HepG2 (cell line): Measurements from ENCODE around the gene HOXD1. TPM values are rescaled to one million over a fixed set of nuclear protein-coding genes. Genes with fewer than 3 reads are reported as not detected.

Experiments
- ATAC-seq: fragments of 200-7000 bp; cut with Tn5 transposase; 3 replicates; pipeline ENCODE4 v1.9.1; 2020; ENCODE audit warnings: mild to moderate bottlenecking, moderate library complexity
- BruUV-seq: library from RNA; stranded (reverse); fragments of 400-500 nt; replicated peaks from 2 replicates; lab custom pipeline; 2021; lab: Mats Ljungman, UMichigan
- CTCF ChIA-PET: fragments of 300-600 bp; formaldehyde crosslinking; extraction: SDS; loops from one replicate; lab custom pipeline; 2021; ENCODE audit warnings: low total read pairs, inconsistent platforms, low intra/inter-chr PET ratio; lab: Yijun Ruan, JAX
- POLR2A ChIA-PET: fragments of 350-600 bp; sonication (Branson Sonifier 250); formaldehyde crosslinking; loops from one replicate; lab custom pipeline; 2020; ENCODE audit warnings: antibody characterized with exemption, inconsistent platforms; lab: Yijun Ruan, JAX
- DNase-seq: peaks from one replicate; pipeline ENCODE4 v3.0.0-alpha.2; 2015; ENCODE audit warnings: low spot score
- FAIRE-seq: peaks from 3 replicates; lab custom pipeline; 2011; peaks lifted over from hg19 to GRCh38; lab: Jason Lieb, UNC
- H2AFZ ChIP-seq: one replicate; pipeline ENCODE4 v1.6.1; 2011; ENCODE audit warnings: low read length, inconsistent platforms
- H3K27ac ChIP-seq: fragments of 300-600 bp; 3 replicates; pipeline ENCODE4 v1.8.0; 2011; ENCODE audit warnings: mixed run types, mild to moderate bottlenecking, mixed read lengths, low read length, inconsistent platforms; ENCODE audit not compliant: insufficient read depth; ENCODE audit errors: extremely low read length
- H3K27me3 ChIP-seq, 2 experiments: fragments of 200-600 bp in 1 of 2; 2 replicates in 1 of 2; 3 replicates in 1 of 2; pipeline versions ENCODE4 v1.6.0 to v1.8.0; 2011; ENCODE audit warnings: low read length in 2 of 2, mild to moderate bottlenecking in 2 of 2, moderate library complexity in 2 of 2, inconsistent platforms in 1 of 2; ENCODE audit not compliant: insufficient read depth in 2 of 2, control insufficient read depth in 1 of 2
- H3K36me3 ChIP-seq, 2 experiments: fragments of 200-600 bp in 1 of 2; replicated peaks in 1 of 2; 2 replicates in 1 of 2; 3 replicates in 1 of 2; pipeline versions ENCODE4 v1.5.1 to v1.8.0; 2011; ENCODE audit warnings: low read length in 2 of 2, inconsistent platforms in 1 of 2; ENCODE audit not compliant: insufficient read depth in 2 of 2, control insufficient read depth in 1 of 2
- H3K4me1 ChIP-seq: 2 replicates; pipeline ENCODE4 v1.5.1; 2012; ENCODE audit warnings: low read length, inconsistent platforms; ENCODE audit not compliant: insufficient read depth
- H3K4me2 ChIP-seq: 2 replicates; pipeline ENCODE4 v1.6.0; 2011; ENCODE audit warnings: low read depth, low read length, inconsistent platforms
- H3K4me3 ChIP-seq, 3 experiments: fragments of 200-600 bp in 1 of 3; sonication (generic), shearing (Covaris generic) in 1 of 3; replicated peaks in 1 of 3; 2 replicates each; pipeline ENCODE4 v1.5.1; 2011 to 2016; ENCODE audit warnings: low read length in 3 of 3, inconsistent platforms in 2 of 3, low read depth in 2 of 3, mild to moderate bottlenecking in 2 of 3, control low read depth in 1 of 3, mixed read lengths in 1 of 3; ENCODE audit not compliant: insufficient read depth in 1 of 3
- H3K79me2 ChIP-seq: one replicate; pipeline ENCODE4 v1.6.1; 2011; ENCODE audit warnings: low read length, inconsistent platforms; ENCODE audit not compliant: insufficient read depth
- H3K9ac ChIP-seq: 2 replicates; pipeline ENCODE4 v1.6.0; 2011; ENCODE audit warnings: mild to moderate bottlenecking, low read depth, low read length, inconsistent platforms; ENCODE audit not compliant: insufficient read depth
- H3K9me3 ChIP-seq: 2 replicates; pipeline ENCODE4 v1.5.1; 2012; ENCODE audit warnings: mild to moderate bottlenecking, low read length
- H4K20me1 ChIP-seq: 2 replicates; pipeline ENCODE4 v1.6.0; 2011; ENCODE audit warnings: inconsistent platforms, mild to moderate bottlenecking, low read length, moderate library complexity; ENCODE audit not compliant: insufficient read depth
- ETV6 ChIP-seq: sonication (generic); formaldehyde crosslinking; conservative IDR thresholded peaks from 2 replicates; pipeline ENCODE4 v1.4.0; 2020; ENCODE audit warnings: missing genetic modification reagents
- HNRNPL ChIP-seq: fragments of 200-400 bp; formaldehyde crosslinking; IDR thresholded peaks from 2 replicates; pipeline ENCODE4 v1.6.1; 2017; ENCODE audit warnings: mild to moderate bottlenecking, low read depth, low read length
- KDM6A ChIP-seq: IDR thresholded peaks from 2 replicates; pipeline ENCODE4 v1.6.1; 2016; ENCODE audit warnings: low read depth
- PRPF4 ChIP-seq: fragments of 200-400 bp; formaldehyde crosslinking; IDR thresholded peaks from 2 replicates; pipeline ENCODE4 v1.6.1; 2016; ENCODE audit warnings: low read length, low read depth; ENCODE audit not compliant: poor library complexity, severe bottlenecking
- SKI ChIP-seq: fragments of 450-650 bp; IDR thresholded peaks from one replicate; pipeline ENCODE4 v1.6.1; 2018; ENCODE audit warnings: mild to moderate bottlenecking; ENCODE audit not compliant: partially characterized antibody
- ZBTB7B ChIP-seq: sonication (generic); formaldehyde crosslinking; IDR thresholded peaks from 2 replicates; pipeline ENCODE4 v1.4.0; 2020; ENCODE audit warnings: missing genetic modification reagents
- ZNF225 ChIP-seq: sonication (generic); formaldehyde crosslinking; IDR thresholded peaks from 2 replicates; pipeline ENCODE4 v1.4.0; 2020; ENCODE audit warnings: mild to moderate bottlenecking, missing genetic modification reagents
- ZNF577 ChIP-seq: sonication (generic); formaldehyde crosslinking; IDR thresholded peaks from 2 replicates; pipeline ENCODE4 v1.4.0; 2020; ENCODE audit warnings: mild to moderate bottlenecking, low read depth, missing genetic modification reagents, borderline replicate concordance
- ZNF639 ChIP-seq: conservative IDR thresholded peaks from 2 replicates; pipeline ENCODE4 v1.6.1; 2018; ENCODE audit warnings: missing genetic modification reagents
- ZNF766 ChIP-seq: sonication (generic); formaldehyde crosslinking; IDR thresholded peaks from 2 replicates; pipeline ENCODE4 v1.5.0; 2020; ENCODE audit warnings: missing genetic modification reagents, borderline replicate concordance
- ZNF883 ChIP-seq: sonication (generic); formaldehyde crosslinking; IDR thresholded peaks from 2 replicates; pipeline ENCODE4 v1.5.1; 2020; ENCODE audit warnings: mild to moderate bottlenecking, missing genetic modification reagents; ENCODE audit errors: not compliant biosample characterization
- ZSCAN31 ChIP-seq: sonication (generic); formaldehyde crosslinking; IDR thresholded peaks from 2 replicates; pipeline ENCODE4 v1.5.0; 2020; ENCODE audit warnings: low read depth, mild to moderate bottlenecking, missing genetic modification reagents
- ZZZ3 ChIP-seq: sonication (generic); formaldehyde crosslinking; IDR thresholded peaks from 2 replicates; pipeline ENCODE4 v1.4.0; 2020; ENCODE audit warnings: missing genetic modification reagents, mild to moderate bottlenecking, borderline replicate concordance
- whole genome bisulfite sequencing: methylation state at CpG from one replicate; pipeline ENCODE4 v1.1.6; 2017; ENCODE audit warnings: low lambda C conversion rate; 5-methylcytosine and 5-hydroxymethylcytosine counted together
- in situ Hi-C: cut with HindIII; loops from 2 replicates; pipeline ENCODE4 v1.10.0; 2017; ENCODE audit warnings: low pct_unique_long_range_greater_than_20kb; ENCODE audit not compliant: extremely low pct_ligation_motif_present
- intact Hi-C: fragments of 100-400 bp; cut with micrococcal nuclease; formaldehyde crosslinking; loops from one replicate; pipeline ENCODE4 v1.10.0; 2022; ENCODE audit not compliant: unreplicated experiment
- polyA plus RNA-seq, 8 experiments: library from polyadenylated mRNA; depleted of rRNA in 3 of 8; stranded (reverse) in 7 of 8; unstranded in 1 of 8; fragments of >200 nt; fragmentation: Illumina TruSeq in 4 of 8; extraction: Trizol in 4 of 8; gene quantifications; 2 replicates each; pipeline versions ENCODE4 v1.2.1 to v1.2.3, GENCODE V29; 2011 to 2016; ENCODE audit warnings: low read depth in 4 of 8, missing spikeins in 1 of 8, mixed read lengths in 1 of 8; ENCODE audit not compliant: insufficient read depth in 1 of 8
- total RNA-seq, 5 experiments: library from RNA; depleted of rRNA; stranded (reverse); fragments of >200 nt; fragmentation: Illumina TruSeq; extraction: Trizol; gene quantifications; 2 replicates each; pipeline ENCODE4 v1.2.3, GENCODE V29; 2016; ENCODE audit warnings: low read depth in 1 of 5
- TF ChIP-seq, protein P1 (sequence below): sonication (generic); formaldehyde crosslinking; IDR thresholded peaks from 2 replicates; pipeline ENCODE4; 2020; ENCODE audit warnings: missing genetic modification reagents, mild to moderate bottlenecking, borderline replicate concordance
- TF ChIP-seq, protein P2 (sequence below): sonication (generic); formaldehyde crosslinking; IDR thresholded peaks from 2 replicates; pipeline ENCODE4 v1.4.0; 2020; ENCODE audit warnings: mild to moderate bottlenecking, missing genetic modification reagents

Gene HOXD1
- total and polyA plus RNA-seq, 2 of the 13 experiments (the other 11 are each of a cell fraction or from before 2014, with no cell fraction given): 10.0 to 22.3 TPM

DNA sequence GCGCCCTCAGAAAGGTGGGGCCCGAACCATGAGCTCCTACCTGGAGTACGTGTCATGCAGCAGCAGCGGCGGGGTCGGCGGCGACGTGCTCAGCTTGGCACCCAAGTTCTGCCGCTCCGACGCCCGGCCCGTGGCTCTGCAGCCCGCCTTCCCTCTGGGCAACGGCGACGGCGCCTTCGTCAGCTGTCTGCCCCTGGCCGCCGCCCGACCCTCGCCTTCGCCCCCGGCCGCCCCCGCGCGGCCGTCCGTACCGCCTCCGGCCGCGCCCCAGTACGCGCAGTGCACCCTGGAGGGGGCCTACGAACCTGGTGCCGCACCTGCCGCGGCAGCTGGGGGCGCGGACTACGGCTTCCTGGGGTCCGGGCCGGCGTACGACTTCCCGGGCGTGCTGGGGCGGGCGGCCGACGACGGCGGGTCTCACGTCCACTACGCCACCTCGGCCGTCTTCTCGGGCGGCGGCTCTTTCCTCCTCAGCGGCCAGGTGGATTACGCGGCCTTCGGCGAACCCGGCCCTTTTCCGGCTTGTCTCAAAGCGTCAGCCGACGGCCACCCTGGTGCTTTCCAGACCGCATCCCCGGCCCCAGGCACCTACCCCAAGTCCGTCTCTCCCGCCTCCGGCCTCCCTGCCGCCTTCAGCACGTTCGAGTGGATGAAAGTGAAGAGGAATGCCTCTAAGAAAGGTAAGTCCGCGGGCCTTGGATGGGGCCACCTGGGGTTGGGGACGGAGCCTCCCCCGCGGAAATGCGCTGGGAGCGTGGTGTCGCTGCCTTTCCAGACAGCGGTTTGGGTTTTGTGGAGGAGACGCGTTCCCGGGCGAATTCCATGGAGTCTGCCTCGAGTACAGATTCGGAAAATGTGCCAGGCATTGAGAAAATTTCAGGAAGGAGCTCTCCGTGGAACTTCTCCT lies 559 bp downstream of the HOXD1 start:
- H3K4me1 ChIP-seq: peaks cover 82% of the 10 kb centered on the region
- DNase-seq (no peak), FAIRE-seq (no peak), ATAC-seq (no peak)
- H3K36me3 ChIP-seq: no peaks in the 10 kb centered on the region
- no peaks in the 10 kb centered on the region for H3K9me3 ChIP-seq
- intact Hi-C loops (loop anchor here (5.0 kb wide), 1 partner anchor 78 kb away; the partner anchor contains the start of gene MTX2), in situ Hi-C loops (no loop called here)
- ChIA-PET POLR2A (interaction anchor here (3.4 kb wide), 1 partner anchor 14 kb away, joined by 21 read pairs; no protein-coding TSS in a partner anchor), CTCF (no interaction called here)
- H3K9ac ChIP-seq: peak overlapping the region; percentile 78
- no peak overlapping the region for H2AFZ ChIP-seq
- peaks cover 0 to 11% of the 10 kb centered on the region in 2 experiments; a peak in 1 of 5 replicates for H3K27me3 ChIP-seq
- peaks cover 19% of the 10 kb centered on the region for H3K79me2 ChIP-seq
- no TSS peak for BruUV-seq
- 88% methylated on average over 85 of the region's 98 CpGs for WGBS
- no peaks in the 10 kb centered on the region for H4K20me1 ChIP-seq
- H3K27ac ChIP-seq: peak overlapping the region; percentile 85
- peak overlapping the region; percentile 59 to 72 (median 68) for H3K4me3 ChIP-seq
- peak overlapping the region; percentile 89 for H3K4me2 ChIP-seq
- TF ChIP-seq ZNF225 (CRISPR knock-in tag) (no peak), ZSCAN31 (CRISPR knock-in tag) (0 out of 2 replicates have a peak, but pooled peaks have one; percentile 10), PRPF4 (peak; percentile 64), HNRNPL (no peak), ZNF577 (CRISPR knock-in tag) (0 out of 2 replicates have a peak, but pooled peaks have one; percentile 41), KDM6A (CRISPR knock-in tag) (no peak), ZZZ3 (0 out of 2 replicates have a peak, but pooled peaks have one; percentile 75), SKI (peak; percentile 3), ZNF883 (CRISPR knock-in tag) (peak; percentile 4), ZBTB7B (CRISPR knock-in tag) (no peak), ETV6 (CRISPR knock-in tag) (0 out of 2 replicates have a peak, but pooled peaks have one; percentile 43), ZNF766 (CRISPR knock-in tag) (no peak), ZNF639 (CRISPR knock-in tag) (no peak)
- TF ChIP-seq, protein P1, sequence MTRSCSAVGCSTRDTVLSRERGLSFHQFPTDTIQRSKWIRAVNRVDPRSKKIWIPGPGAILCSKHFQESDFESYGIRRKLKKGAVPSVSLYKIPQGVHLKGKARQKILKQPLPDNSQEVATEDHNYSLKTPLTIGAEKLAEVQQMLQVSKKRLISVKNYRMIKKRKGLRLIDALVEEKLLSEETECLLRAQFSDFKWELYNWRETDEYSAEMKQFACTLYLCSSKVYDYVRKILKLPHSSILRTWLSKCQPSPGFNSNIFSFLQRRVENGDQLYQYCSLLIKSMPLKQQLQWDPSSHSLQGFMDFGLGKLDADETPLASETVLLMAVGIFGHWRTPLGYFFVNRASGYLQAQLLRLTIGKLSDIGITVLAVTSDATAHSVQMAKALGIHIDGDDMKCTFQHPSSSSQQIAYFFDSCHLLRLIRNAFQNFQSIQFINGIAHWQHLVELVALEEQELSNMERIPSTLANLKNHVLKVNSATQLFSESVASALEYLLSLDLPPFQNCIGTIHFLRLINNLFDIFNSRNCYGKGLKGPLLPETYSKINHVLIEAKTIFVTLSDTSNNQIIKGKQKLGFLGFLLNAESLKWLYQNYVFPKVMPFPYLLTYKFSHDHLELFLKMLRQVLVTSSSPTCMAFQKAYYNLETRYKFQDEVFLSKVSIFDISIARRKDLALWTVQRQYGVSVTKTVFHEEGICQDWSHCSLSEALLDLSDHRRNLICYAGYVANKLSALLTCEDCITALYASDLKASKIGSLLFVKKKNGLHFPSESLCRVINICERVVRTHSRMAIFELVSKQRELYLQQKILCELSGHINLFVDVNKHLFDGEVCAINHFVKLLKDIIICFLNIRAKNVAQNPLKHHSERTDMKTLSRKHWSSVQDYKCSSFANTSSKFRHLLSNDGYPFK (CRISPR knock-in tag): peak; percentile 9; the same call in 1 of the 2 replicates
- TF ChIP-seq, protein P2, sequence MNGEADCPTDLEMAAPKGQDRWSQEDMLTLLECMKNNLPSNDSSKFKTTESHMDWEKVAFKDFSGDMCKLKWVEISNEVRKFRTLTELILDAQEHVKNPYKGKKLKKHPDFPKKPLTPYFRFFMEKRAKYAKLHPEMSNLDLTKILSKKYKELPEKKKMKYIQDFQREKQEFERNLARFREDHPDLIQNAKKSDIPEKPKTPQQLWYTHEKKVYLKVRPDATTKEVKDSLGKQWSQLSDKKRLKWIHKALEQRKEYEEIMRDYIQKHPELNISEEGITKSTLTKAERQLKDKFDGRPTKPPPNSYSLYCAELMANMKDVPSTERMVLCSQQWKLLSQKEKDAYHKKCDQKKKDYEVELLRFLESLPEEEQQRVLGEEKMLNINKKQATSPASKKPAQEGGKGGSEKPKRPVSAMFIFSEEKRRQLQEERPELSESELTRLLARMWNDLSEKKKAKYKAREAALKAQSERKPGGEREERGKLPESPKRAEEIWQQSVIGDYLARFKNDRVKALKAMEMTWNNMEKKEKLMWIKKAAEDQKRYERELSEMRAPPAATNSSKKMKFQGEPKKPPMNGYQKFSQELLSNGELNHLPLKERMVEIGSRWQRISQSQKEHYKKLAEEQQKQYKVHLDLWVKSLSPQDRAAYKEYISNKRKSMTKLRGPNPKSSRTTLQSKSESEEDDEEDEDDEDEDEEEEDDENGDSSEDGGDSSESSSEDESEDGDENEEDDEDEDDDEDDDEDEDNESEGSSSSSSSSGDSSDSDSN (CRISPR knock-in tag): 0 out of 2 replicates have a peak, but pooled peaks have one; percentile 0
